Astrocyte of the cerebellum (primary cell): ENCODE results near the gene ZNF689.

ENCODE experiments used
- DNase-seq: peaks from one replicate; pipeline ENCODE4 v3.0.0-alpha.2; 2011; ENCODE audit warnings: low read depth
- H3K4me3 ChIP-seq: 2 replicates; pipeline ENCODE4 v1.5.1; 2011; ENCODE audit warnings: mild to moderate bottlenecking, low read depth, low read length, moderate library complexity
- in situ Hi-C: cut with HindIII; loops from 2 replicates; pipeline ENCODE4 v1.10.0; 2017; ENCODE audit warnings: low sequenced_read_pairs
- TF ChIP-seq, protein P1 (sequence below): IDR thresholded peaks from 2 replicates; pipeline ENCODE4 v1.5.1; 2012; ENCODE audit warnings: low read length, low read depth, moderate library complexity, mild to moderate bottlenecking; ENCODE audit errors: missing control alignments

ZNF689 gene

DNA sequence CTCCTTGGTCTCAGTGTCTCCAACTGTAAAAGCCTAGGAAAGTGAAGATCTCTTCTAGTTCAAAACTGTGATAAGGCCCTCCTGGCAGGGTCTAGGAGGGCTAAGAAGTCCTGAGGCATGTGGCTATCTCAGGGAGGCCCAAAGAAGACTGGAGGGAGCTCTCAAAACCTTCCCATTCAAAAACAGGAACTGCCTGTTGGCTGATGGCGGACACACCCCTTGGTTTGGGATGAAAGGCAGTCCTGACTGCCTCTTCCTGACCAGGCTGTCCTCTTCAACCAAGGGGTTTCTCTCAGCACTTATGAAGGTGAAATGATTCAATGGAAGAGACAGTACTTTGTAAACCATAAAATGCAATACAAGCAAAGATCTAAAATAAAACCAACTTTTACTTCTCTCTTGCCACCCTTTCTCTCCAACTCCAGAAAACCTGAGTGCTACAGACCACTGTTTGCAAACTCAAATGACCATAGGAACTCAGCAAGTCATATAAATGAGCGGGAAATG lies 56.7 kb downstream of the ZNF689 start:
- TF ChIP-seq, protein P1, sequence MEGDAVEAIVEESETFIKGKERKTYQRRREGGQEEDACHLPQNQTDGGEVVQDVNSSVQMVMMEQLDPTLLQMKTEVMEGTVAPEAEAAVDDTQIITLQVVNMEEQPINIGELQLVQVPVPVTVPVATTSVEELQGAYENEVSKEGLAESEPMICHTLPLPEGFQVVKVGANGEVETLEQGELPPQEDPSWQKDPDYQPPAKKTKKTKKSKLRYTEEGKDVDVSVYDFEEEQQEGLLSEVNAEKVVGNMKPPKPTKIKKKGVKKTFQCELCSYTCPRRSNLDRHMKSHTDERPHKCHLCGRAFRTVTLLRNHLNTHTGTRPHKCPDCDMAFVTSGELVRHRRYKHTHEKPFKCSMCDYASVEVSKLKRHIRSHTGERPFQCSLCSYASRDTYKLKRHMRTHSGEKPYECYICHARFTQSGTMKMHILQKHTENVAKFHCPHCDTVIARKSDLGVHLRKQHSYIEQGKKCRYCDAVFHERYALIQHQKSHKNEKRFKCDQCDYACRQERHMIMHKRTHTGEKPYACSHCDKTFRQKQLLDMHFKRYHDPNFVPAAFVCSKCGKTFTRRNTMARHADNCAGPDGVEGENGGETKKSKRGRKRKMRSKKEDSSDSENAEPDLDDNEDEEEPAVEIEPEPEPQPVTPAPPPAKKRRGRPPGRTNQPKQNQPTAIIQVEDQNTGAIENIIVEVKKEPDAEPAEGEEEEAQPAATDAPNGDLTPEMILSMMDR: no peak
- no peak for DNase-seq
- H3K4me3 ChIP-seq: no peak overlapping the region
- in situ Hi-C loops: no loop called here

DNA sequence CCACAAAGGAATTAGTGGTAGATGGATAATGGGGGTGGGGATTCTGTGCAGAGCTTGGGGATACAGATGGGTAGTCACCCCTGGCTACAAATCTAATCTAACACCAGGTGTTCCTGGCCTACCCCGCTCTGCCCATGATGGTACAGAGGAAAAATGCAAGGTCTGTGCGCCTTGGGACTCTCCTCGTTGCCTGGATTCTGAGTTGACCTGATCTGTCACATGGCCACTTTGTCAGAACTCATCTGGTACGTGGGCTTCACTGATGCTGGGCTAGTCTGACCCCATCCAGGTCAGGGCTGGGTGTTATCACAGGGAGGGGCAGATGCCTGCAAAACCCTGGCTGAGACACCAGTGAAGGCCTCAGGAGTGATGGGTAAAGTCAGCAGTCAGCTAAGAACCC lies 57.2 kb downstream of the ZNF689 start:
- in situ Hi-C loops: no loop called here
- TF ChIP-seq, protein P1: no peak
- DNase-seq: no peak
- no peak overlapping the region for H3K4me3 ChIP-seq
